CD14-positive monocyte (primary cell): ENCODE results near the gene PDIA2. TPM values are rescaled to one million over a fixed set of nuclear protein-coding genes. Genes with fewer than 3 reads are reported as not detected.
A peak's percentile ranks its signal among the peaks of the same experiment; 100 is the strongest.

Experiments
- DNase-seq, 3 donors: peaks; one replicate each; pipeline ENCODE4 v3.0.0-alpha.2; 2011 to 2022
- H2AFZ ChIP-seq: 2 replicates; pipeline ENCODE4 v1.6.0; 2012; ENCODE audit warnings: mild to moderate bottlenecking, low read depth, low read length, inconsistent platforms; ENCODE audit not compliant: insufficient read depth, poor library complexity, severe bottlenecking
- H3K27ac ChIP-seq, 2 donors: 1 replicate in 1 of 2; 2 replicates in 1 of 2; pipeline ENCODE4 v1.5.1; 2012 to 2013; ENCODE audit warnings: low read length in 2 of 2, control low read depth in 1 of 2, inconsistent platforms in 1 of 2, low read depth in 1 of 2, mild to moderate bottlenecking in 1 of 2
- H3K27me3 ChIP-seq, 2 donors: one replicate each; pipeline versions ENCODE4 v1.6.0 to v1.6.1; 2011 to 2013; ENCODE audit warnings: low read length in 2 of 2; ENCODE audit not compliant: control insufficient read depth in 2 of 2, insufficient read depth in 2 of 2
- H3K36me3 ChIP-seq, 2 donors: replicated peaks in 1 of 2; 1 replicate in 1 of 2; 2 replicates in 1 of 2; pipeline versions ENCODE4 v1.5.1 to v1.6.1; 2012 to 2013; ENCODE audit warnings: low read length in 2 of 2, control low read depth in 1 of 2, inconsistent platforms in 1 of 2, mild to moderate bottlenecking in 1 of 2; ENCODE audit not compliant: insufficient read depth in 2 of 2, control insufficient read depth in 1 of 2
- H3K4me1 ChIP-seq, 2 donors: 1 replicate in 1 of 2; 2 replicates in 1 of 2; pipeline versions ENCODE4 v1.5.1 to v1.6.1; 2012 to 2013; ENCODE audit warnings: low read length in 2 of 2, control low read depth in 1 of 2, inconsistent platforms in 1 of 2, mild to moderate bottlenecking in 1 of 2, moderate library complexity in 1 of 2; ENCODE audit not compliant: insufficient read depth in 2 of 2, control insufficient read depth in 1 of 2
- H3K4me2 ChIP-seq: replicated peaks from 2 replicates; pipeline ENCODE3; 2012; ENCODE audit warnings: low read length, moderate library complexity, mild to moderate bottlenecking; ENCODE audit not compliant: poor library complexity, severe bottlenecking; ENCODE audit errors: extremely low read depth
- H3K4me3 ChIP-seq, 3 experiments: fragments of 200-600 bp in 1 of 3; sonication (generic) in 1 of 3; replicated peaks in 1 of 3; 1 replicate in 2 of 3; 2 replicates in 1 of 3; pipeline ENCODE4 v1.5.1; 2011 to 2013; ENCODE audit warnings: low read length in 3 of 3, mild to moderate bottlenecking in 3 of 3, control low read depth in 2 of 3, low read depth in 2 of 3, inconsistent platforms in 1 of 3, moderate library complexity in 1 of 3
- H3K79me2 ChIP-seq: 2 replicates; pipeline ENCODE4 v1.6.0; 2012; ENCODE audit warnings: mild to moderate bottlenecking, control low read depth, inconsistent platforms, low read length, moderate library complexity; ENCODE audit not compliant: insufficient read depth
- H3K9ac ChIP-seq: 2 replicates; pipeline ENCODE4 v1.6.0; 2017; ENCODE audit warnings: low read length, mild to moderate bottlenecking; ENCODE audit not compliant: insufficient read depth, poor library complexity, severe bottlenecking
- H3K9me3 ChIP-seq, 2 donors: replicated peaks in 1 of 2; 1 replicate in 1 of 2; 2 replicates in 1 of 2; pipeline versions ENCODE4 v1.5.1 to v1.6.1; 2012 to 2013; ENCODE audit warnings: low read length in 2 of 2, control low read depth in 1 of 2; ENCODE audit not compliant: control insufficient read depth in 1 of 2, insufficient read depth in 1 of 2
- H4K20me1 ChIP-seq: 2 replicates; pipeline ENCODE4 v1.6.0; 2012; ENCODE audit warnings: mild to moderate bottlenecking, low read length, control low read depth, moderate library complexity; ENCODE audit not compliant: insufficient read depth
- H3K27ac Mint-ChIP-seq, 7 donors: one replicate each; pipeline ENCODE4 v1.8.0; 2020; ENCODE audit warnings: mild to moderate bottlenecking in 7 of 7, mixed read lengths in 7 of 7, moderate library complexity in 6 of 7, inconsistent platforms in 2 of 7
- H3K27me3 Mint-ChIP-seq, 3 donors: one replicate each; pipeline ENCODE4 v1.8.0; 2021 to 2022; ENCODE audit warnings: low read depth in 3 of 3, mild to moderate bottlenecking in 3 of 3, mixed read lengths in 3 of 3, moderate library complexity in 3 of 3, inconsistent platforms in 1 of 3
- H3K36me3 Mint-ChIP-seq, 2 donors: one replicate each; pipeline ENCODE4 v1.8.0; 2020; ENCODE audit warnings: mixed read lengths in 2 of 2, inconsistent platforms in 1 of 2, mild to moderate bottlenecking in 1 of 2
- H3K4me1 Mint-ChIP-seq: one replicate; pipeline ENCODE4 v1.8.0; 2020; ENCODE audit warnings: mild to moderate bottlenecking, mixed read lengths
- H3K4me3 Mint-ChIP-seq, 2 donors: one replicate each; pipeline ENCODE4 v1.8.0; 2020; ENCODE audit warnings: mild to moderate bottlenecking in 2 of 2, mixed read lengths in 2 of 2, moderate library complexity in 1 of 2
- H3K9me3 Mint-ChIP-seq, 7 donors: one replicate each; pipeline ENCODE4 v1.8.0; 2020 to 2022; ENCODE audit warnings: mixed read lengths in 7 of 7, mild to moderate bottlenecking in 6 of 7, moderate library complexity in 6 of 7, inconsistent platforms in 2 of 7
- WGBS: methylation state at CpG from one replicate; pipeline ENCODE4 v1.1.5; 2013; ENCODE audit warnings: missing lambda C conversion rate; ENCODE audit not compliant: insufficient coverage; 5-methylcytosine and 5-hydroxymethylcytosine counted together
- intact Hi-C, 2 donors: fragments of 100-400 bp; cut with micrococcal nuclease; formaldehyde crosslinking; loops; one replicate each; pipeline versions ENCODE4 v1.15.0 to v1.15.1; 2023
- polyA plus RNA-seq, 3 donors: library from polyadenylated mRNA; depleted of rRNA in 1 of 3; unstranded in 2 of 3; stranded (reverse) in 1 of 3; fragments of 300-500 nt in 2 of 3; fragments of >200 nt in 1 of 3; fragmentation: Illumina TruSeq in 2 of 3; gene quantifications; 1 replicate in 2 of 3; 2 replicates in 1 of 3; pipeline ENCODE4 v1.2.3, GENCODE V29; 2012 to 2021
- TF ChIP-seq, protein P1 (sequence below): fragments of 200-600 bp; IDR thresholded peaks from one replicate; pipeline ENCODE4 v1.8.0; 2022; ENCODE audit warnings: antibody characterized with exemption, mild to moderate bottlenecking

The PDIA2 gene
- polyA plus RNA-seq, 3 donors: not detected

DNA sequence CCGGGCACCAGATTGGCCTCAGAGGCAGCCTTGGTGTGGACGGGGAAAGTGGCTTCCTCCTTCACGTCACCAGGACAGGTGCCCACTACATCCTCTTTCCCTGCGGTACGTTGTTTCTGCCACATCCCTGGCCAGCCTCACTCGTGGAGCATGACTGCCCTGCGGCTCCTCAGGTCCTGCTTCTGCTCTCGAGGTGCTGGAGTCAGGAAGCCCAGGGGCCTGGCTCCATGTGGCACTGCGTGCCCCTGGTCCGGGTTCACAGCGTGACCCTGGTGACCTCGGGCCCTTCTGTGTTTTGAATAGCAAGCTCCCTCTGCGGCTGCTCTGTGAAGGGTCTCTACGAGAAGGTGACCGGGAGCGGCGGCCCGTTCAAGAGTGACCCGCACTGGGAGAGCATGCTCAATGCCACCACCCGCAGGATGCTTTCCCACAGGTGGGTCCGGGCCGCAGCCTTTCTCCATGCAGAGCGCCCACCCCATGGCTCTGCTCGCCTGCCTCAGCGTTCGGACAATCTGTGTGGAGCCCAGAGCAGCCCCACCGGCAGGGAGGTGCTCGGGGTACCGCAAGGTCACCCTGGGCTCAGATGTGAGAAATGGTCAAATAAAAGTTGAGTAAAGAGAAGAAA lies 20.7 kb upstream of the PDIA2 start:
- DNase-seq: no peak
- H3K9me3 Mint-ChIP-seq: peaks cover 0 to under 1% (median 0%) of the 10 kb centered on the region in 7 donors
- Histone ChIP-seq H3K27ac (no peak overlapping the region), H4K20me1 (no peaks in the 10 kb centered on the region), H3K4me2 (no peak overlapping the region), H2AFZ (no peak overlapping the region), H3K36me3 (peaks cover 51 to 53% of the 10 kb centered on the region in 2 donors), H3K4me3 (no peak overlapping the region), H3K4me1 (no peaks in the 10 kb centered on the region), H3K9me3 (no peaks in the 10 kb centered on the region), H3K27me3 (no peaks in the 10 kb centered on the region), H3K79me2 (no peaks in the 10 kb centered on the region), H3K9ac (no peak overlapping the region)
- H3K27ac Mint-ChIP-seq: peak overlapping the region in 2 of 7 donors; percentile 33 to 70
- H3K36me3 Mint-ChIP-seq: peaks cover 50 to 68% of the 10 kb centered on the region in 2 donors
- TF ChIP-seq, protein P1, sequence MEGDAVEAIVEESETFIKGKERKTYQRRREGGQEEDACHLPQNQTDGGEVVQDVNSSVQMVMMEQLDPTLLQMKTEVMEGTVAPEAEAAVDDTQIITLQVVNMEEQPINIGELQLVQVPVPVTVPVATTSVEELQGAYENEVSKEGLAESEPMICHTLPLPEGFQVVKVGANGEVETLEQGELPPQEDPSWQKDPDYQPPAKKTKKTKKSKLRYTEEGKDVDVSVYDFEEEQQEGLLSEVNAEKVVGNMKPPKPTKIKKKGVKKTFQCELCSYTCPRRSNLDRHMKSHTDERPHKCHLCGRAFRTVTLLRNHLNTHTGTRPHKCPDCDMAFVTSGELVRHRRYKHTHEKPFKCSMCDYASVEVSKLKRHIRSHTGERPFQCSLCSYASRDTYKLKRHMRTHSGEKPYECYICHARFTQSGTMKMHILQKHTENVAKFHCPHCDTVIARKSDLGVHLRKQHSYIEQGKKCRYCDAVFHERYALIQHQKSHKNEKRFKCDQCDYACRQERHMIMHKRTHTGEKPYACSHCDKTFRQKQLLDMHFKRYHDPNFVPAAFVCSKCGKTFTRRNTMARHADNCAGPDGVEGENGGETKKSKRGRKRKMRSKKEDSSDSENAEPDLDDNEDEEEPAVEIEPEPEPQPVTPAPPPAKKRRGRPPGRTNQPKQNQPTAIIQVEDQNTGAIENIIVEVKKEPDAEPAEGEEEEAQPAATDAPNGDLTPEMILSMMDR: no peak
- H3K27me3 Mint-ChIP-seq: no peaks in the 10 kb centered on the region
- WGBS: 96% methylated on average over 25 of the region's 29 CpGs
- intact Hi-C loops: no loop called here
- peaks cover 5% of the 10 kb centered on the region for H3K4me1 Mint-ChIP-seq
- no peak overlapping the region for H3K4me3 Mint-ChIP-seq

DNA sequence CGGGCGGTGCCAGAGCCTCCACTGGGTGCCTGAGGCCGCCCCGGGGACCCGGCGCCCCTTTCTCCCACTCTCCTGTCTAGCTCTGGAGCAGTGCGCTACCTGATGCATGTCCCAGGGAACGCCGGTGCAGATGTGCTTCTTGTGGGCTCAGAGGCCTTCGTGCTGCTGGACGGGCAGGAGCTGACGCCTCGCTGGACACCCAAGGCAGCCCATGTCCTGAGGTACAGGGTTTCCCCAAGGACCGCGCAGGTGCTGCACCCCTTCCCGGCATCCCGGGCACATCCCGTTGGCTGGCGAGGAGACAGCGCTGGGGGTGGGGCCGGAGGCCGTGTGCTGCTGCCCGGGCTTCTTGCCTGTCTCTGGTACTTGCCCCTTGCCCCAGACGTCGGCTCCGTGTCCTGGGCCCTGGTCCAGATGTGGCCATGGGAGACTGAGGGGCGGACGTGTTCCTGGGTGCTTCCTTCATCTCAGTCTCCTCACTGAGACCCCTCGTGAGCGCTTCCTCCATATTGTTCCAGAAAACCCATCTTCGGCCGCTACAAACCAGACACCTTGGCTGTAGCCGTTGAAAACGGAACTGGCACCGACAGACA lies 19.7 kb upstream of the PDIA2 start:
- Histone ChIP-seq H3K4me1 (no peaks in the 10 kb centered on the region), H3K36me3 (peaks cover 51 to 53% of the 10 kb centered on the region in 2 donors), H2AFZ (no peak overlapping the region), H3K4me2 (no peak overlapping the region), H3K27ac (no peak overlapping the region), H3K79me2 (no peaks in the 10 kb centered on the region), H3K27me3 (no peaks in the 10 kb centered on the region), H4K20me1 (no peaks in the 10 kb centered on the region), H3K9ac (no peak overlapping the region), H3K9me3 (no peaks in the 10 kb centered on the region), H3K4me3 (no peak overlapping the region)
- peak in 1 of 3 donors; percentile 4 for DNase-seq
- H3K36me3 Mint-ChIP-seq: peaks cover 44 to 60% of the 10 kb centered on the region in 2 donors
- intact Hi-C loops: no loop called here
- WGBS: 98% methylated on average over 33 of the region's 35 CpGs
- H3K4me3 Mint-ChIP-seq: no peak overlapping the region
- no peaks in the 10 kb centered on the region for H3K27me3 Mint-ChIP-seq
- H3K9me3 Mint-ChIP-seq: peaks cover 0 to 2% (median 0%) of the 10 kb centered on the region in 7 donors
- TF ChIP-seq, protein P1: no peak
- H3K4me1 Mint-ChIP-seq: peaks cover 5% of the 10 kb centered on the region
- H3K27ac Mint-ChIP-seq: no peak overlapping the region
